GM12878 (cell line): Measurements from ENCODE around the gene FOXR2.

Experiments used
- EGR1 ChIP-seq, 2 experiments: IDR thresholded peaks; 1 replicate in 1 of 2; 2 replicates in 1 of 2; pipeline ENCODE4 v1.6.1; 2011 to 2012; ENCODE audit warnings: low read depth in 2 of 2, low read length in 2 of 2, borderline replicate concordance in 1 of 2, mild to moderate bottlenecking in 1 of 2, moderate library complexity in 1 of 2
- GABPA ChIP-seq: IDR thresholded peaks from 2 replicates; pipeline ENCODE4 v1.6.1; 2014; ENCODE audit warnings: antibody characterized with exemption, low read depth, mild to moderate bottlenecking, inconsistent platforms
- HDAC2 ChIP-seq: fragments of 200-600 bp; sonication (generic); IDR thresholded peaks from 2 replicates; pipeline ENCODE4 v1.6.1; 2017
- MAX ChIP-seq: IDR thresholded peaks from 2 replicates; pipeline ENCODE4 v1.6.1; 2012; ENCODE audit warnings: low read depth, low read length, improper control_type of control experiment
- MTA2 ChIP-seq: fragments of 450-650 bp; IDR thresholded peaks from 2 replicates; pipeline ENCODE4 v1.6.1; 2016; ENCODE audit warnings: low read depth, mild to moderate bottlenecking, moderate library complexity
- NFYB ChIP-seq: IDR thresholded peaks from 2 replicates; pipeline ENCODE4 v1.6.1; 2011; ENCODE audit warnings: low read depth, mild to moderate bottlenecking, low read length, improper control_type of control experiment, moderate library complexity; ENCODE audit not compliant: insufficient read depth
- POLR2A ChIP-seq: IDR thresholded peaks from 2 replicates; pipeline ENCODE4 v1.6.1; 2011; ENCODE audit warnings: low read depth, mild to moderate bottlenecking, low read length
- POLR2AphosphoS2 ChIP-seq: IDR thresholded peaks from 2 replicates; pipeline ENCODE4 v1.6.1; 2011; ENCODE audit warnings: low read depth, mild to moderate bottlenecking, low read length, improper control_type of control experiment, moderate library complexity
- RCOR1 ChIP-seq: conservative IDR thresholded peaks from 2 replicates; pipeline ENCODE4 v1.6.1; 2012; ENCODE audit warnings: low read depth, low read length, improper control_type of control experiment

GRCh38 chrX:55598333-55598732 lies 24.9 kb upstream of the FOXR2 start:
- no peak for TF ChIP-seq HDAC2
- TF ChIP-seq POLR2A = no peak
- no peak for TF ChIP-seq POLR2AphosphoS2
- no peak for TF ChIP-seq MAX
- TF ChIP-seq RCOR1 = no peak
- TF ChIP-seq NFYB = no peak
- TF ChIP-seq MTA2 = no peak
- TF ChIP-seq EGR1 (IDR thresholded peaks at IDR 0.05; ENCODE audit: borderline replicate concordance in 1 of 2, low read depth in 2 of 2, low read length in 2 of 2) = no peak
- no peak for TF ChIP-seq GABPA
